ENCODE measurements around the gene ETHE1.
A peak's percentile ranks its signal among the peaks of the same experiment; 100 is the strongest.

ETHE1 gene

GRCh38 chr19:43526884-43527859, at the start of gene ETHE1:
Gene ETHE1 (minus strand): TSS chr19:43527201. CDS start chr19:43527177, 24 bp downstream.
- DNase-seq (ENCODE audit: low read depth in 2 of 3, low spot score in 1 of 3) = peak; percentile 56 to 73 (median 64)

- no peak for DNase-seq (ENCODE audit: low read depth in 2 of 3, low spot score in 1 of 3)
Measured at GRCh38 chr19:43575955-43576878, 49.2 kb upstream of the ETHE1 start.

- DNase-seq (ENCODE audit: low read depth in 2 of 3, low spot score in 1 of 3) = peak; percentile 94 to 96 (median 94)
Measured at GRCh38 chr19:43575156-43575950, 48.4 kb upstream of the ETHE1 start, which contains the start of the genes PINLYP and XRCC1. Gene PINLYP (plus strand): TSS chr19:43575801. CDS start chr19:43577192, 1,391 bp downstream. Gene XRCC1 (minus strand): TSS chr19:43575527. CDS start chr19:43575458, 69 bp downstream.

- DNase-seq (ENCODE audit: low read depth in 2 of 3, low spot score in 1 of 3) = no peak
Measured at GRCh38 chr19:43574424-43575155, 47.6 kb upstream of the ETHE1 start.

GRCh38 chr19:43572171-43572588, 45.2 kb upstream of the ETHE1 start:
- no peak for DNase-seq (ENCODE audit: low read depth in 2 of 3, low spot score in 1 of 3)

- DNase-seq (ENCODE audit: low read depth in 2 of 3, low spot score in 1 of 3) = no peak
Measured at GRCh38 chr19:43570174-43570791, 43.3 kb upstream of the ETHE1 start.

- no peak for DNase-seq (ENCODE audit: low read depth in 2 of 3, low spot score in 1 of 3)
Measured at GRCh38 chr19:43569657-43570056, 42.7 kb upstream of the ETHE1 start.

- DNase-seq (ENCODE audit: low read depth in 2 of 3, low spot score in 1 of 3) = no peak
Measured at GRCh38 chr19:43564800-43565199, 37.8 kb upstream of the ETHE1 start.

GRCh38 chr19:43563816-43564457, 36.9 kb upstream of the ETHE1 start:
- no peak for DNase-seq (ENCODE audit: low read depth in 2 of 3, low spot score in 1 of 3)

GRCh38 chr19:43562698-43563241, 35.8 kb upstream of the ETHE1 start:
- DNase-seq (ENCODE audit: low read depth in 2 of 3, low spot score in 1 of 3) = peak; percentile 38 to 52 (median 43)

GRCh38 chr19:43562226-43562697, 35.3 kb upstream of the ETHE1 start:
- no peak for DNase-seq (ENCODE audit: low read depth in 2 of 3, low spot score in 1 of 3)

- DNase-seq (ENCODE audit: low read depth in 2 of 3, low spot score in 1 of 3) = no peak
Measured at GRCh38 chr19:43561139-43561970, 34.4 kb upstream of the ETHE1 start.

- no peak for DNase-seq (ENCODE audit: low read depth in 2 of 3, low spot score in 1 of 3)
Measured at GRCh38 chr19:43560687-43561086, 33.7 kb upstream of the ETHE1 start.

GRCh38 chr19:43555185-43555770, 28.3 kb upstream of the ETHE1 start:
- DNase-seq (ENCODE audit: low read depth in 2 of 3, low spot score in 1 of 3) = peak; percentile 69 to 89 (median 70)

- no peak for DNase-seq (ENCODE audit: low read depth in 2 of 3, low spot score in 1 of 3)
Measured at GRCh38 chr19:43554317-43554895, 27.4 kb upstream of the ETHE1 start.

- no peak for DNase-seq (ENCODE audit: low read depth in 2 of 3, low spot score in 1 of 3)
Measured at GRCh38 chr19:43553656-43554055, 26.7 kb upstream of the ETHE1 start.

- DNase-seq (ENCODE audit: low read depth in 2 of 3, low spot score in 1 of 3) = no peak
Measured at GRCh38 chr19:43552616-43553015, 25.6 kb upstream of the ETHE1 start.

Measured in stimulated activated CD4-positive, alpha-beta T cell treated with anti-CD3 and anti-CD28 coated beads, Interleukin-12 subunit alpha, Interleukin-12 subunit beta, amount 100 ng/mL, for 48 hours (primary cell).